ENCODE data around the gene PPP1R27.

PPP1R27 gene

GRCh38 chr17:81821147-81821546 is 13.7 kb downstream of the PPP1R27 start:
- DNase-seq (ENCODE audit: low read depth in 2 of 2) = no peak

GRCh38 chr17:81819708-81820107 is 15.1 kb downstream of the PPP1R27 start:
- no peak for DNase-seq (ENCODE audit: low read depth in 2 of 2)

GRCh38 chr17:81817758-81818147 is 17.1 kb downstream of the PPP1R27 start:
- no peak for DNase-seq (ENCODE audit: low read depth in 2 of 2)

GRCh38 chr17:81815646-81815986 is 19.2 kb downstream of the PPP1R27 start:
- DNase-seq (ENCODE audit: low read depth in 2 of 2) = no peak

GRCh38 chr17:81814748-81815645 is 19.9 kb downstream of the PPP1R27 start:
- no peak for DNase-seq (ENCODE audit: low read depth in 2 of 2)

GRCh38 chr17:81813861-81814683 is 20.8 kb downstream of the PPP1R27 start:
- DNase-seq (ENCODE audit: low read depth in 2 of 2) = no peak

- DNase-seq (ENCODE audit: low read depth in 2 of 2) = no peak
Measured at GRCh38 chr17:81813371-81813684, 21.5 kb downstream of the PPP1R27 start.

GRCh38 chr17:81812571-81813370 is 22.1 kb downstream of the PPP1R27 start:
- no peak for DNase-seq (ENCODE audit: low read depth in 2 of 2)

GRCh38 chr17:81811705-81812570 is 22.9 kb downstream of the PPP1R27 start:
- DNase-seq (ENCODE audit: low read depth in 2 of 2) = no peak

GRCh38 chr17:81810892-81811704 is 23.8 kb downstream of the PPP1R27 start:
- DNase-seq (ENCODE audit: low read depth in 2 of 2) = no peak

- no peak for DNase-seq (ENCODE audit: low read depth in 2 of 2)
Measured at GRCh38 chr17:81810476-81810875, 24.4 kb downstream of the PPP1R27 start.

GRCh38 chr17:81809556-81809998 is 25.3 kb downstream of the PPP1R27 start:
- DNase-seq (ENCODE audit: low read depth in 2 of 2) = no peak

GRCh38 chr17:81808778-81809555 is 25.9 kb downstream of the PPP1R27 start:
- no peak for DNase-seq (ENCODE audit: low read depth in 2 of 2)

GRCh38 chr17:81807839-81808238 is 27.0 kb downstream of the PPP1R27 start:
- DNase-seq (ENCODE audit: low read depth in 2 of 2) = no peak

- no peak for DNase-seq (ENCODE audit: low read depth in 2 of 2)
Measured at GRCh38 chr17:81807210-81807719, 27.6 kb downstream of the PPP1R27 start.

- DNase-seq (ENCODE audit: low read depth in 2 of 2) = no peak
Measured at GRCh38 chr17:81806461-81807209, 28.2 kb downstream of the PPP1R27 start.

GRCh38 chr17:81805707-81806460 is 29.0 kb downstream of the PPP1R27 start:
- no peak for DNase-seq (ENCODE audit: low read depth in 2 of 2)

All from stimulated activated CD8-positive, alpha-beta memory T cell treated with anti-CD3 and anti-CD28 coated beads, Interleukin-7, amount 100 ng/mL, for 4 hours (primary cell).